ENCODE data around the gene LHPP.
"Not testable (repeated sequence)": the region's sequence is repeated elsewhere in the genome, so short reads cannot be mapped to it uniquely, and the experiment has no call there.

LHPP gene

GRCh38 chr10:124573726-124574455, 112.3 kb downstream of the LHPP start:
- no peak for DNase-seq (ENCODE audit: low read depth in 2 of 2)

DNA sequence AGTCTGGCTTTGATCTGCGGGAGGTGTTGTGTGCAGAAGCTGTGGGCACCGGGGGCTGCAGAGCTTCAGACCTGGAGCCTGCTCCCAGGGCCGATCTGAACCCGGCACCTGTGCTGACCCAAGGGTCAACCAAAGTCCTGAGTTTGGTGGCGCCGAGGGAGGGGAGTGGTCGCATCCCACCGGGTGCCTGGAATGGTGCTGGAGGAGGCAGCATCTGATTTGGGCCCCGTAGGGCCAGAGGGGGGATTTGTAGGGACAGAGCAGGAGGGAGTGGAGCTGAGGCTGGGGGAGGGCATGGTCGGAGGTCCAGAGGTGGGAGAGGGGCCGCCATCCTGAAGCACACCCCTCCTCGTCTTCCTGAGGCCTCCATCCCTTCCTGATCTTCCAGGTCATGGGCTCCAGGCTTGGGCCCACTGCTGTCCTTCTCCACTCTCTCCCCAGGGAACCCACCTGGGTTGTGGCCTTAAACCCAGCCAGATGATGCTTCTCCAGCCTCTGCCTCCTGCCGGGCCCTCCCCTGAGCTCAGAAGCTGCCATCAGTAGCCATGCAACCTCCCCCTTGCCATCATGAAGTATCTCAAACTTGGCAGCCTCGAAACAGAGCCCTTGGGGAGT, 112.9 kb downstream of the LHPP start:
- no peak for DNase-seq (ENCODE audit: low read depth in 2 of 2)

DNA sequence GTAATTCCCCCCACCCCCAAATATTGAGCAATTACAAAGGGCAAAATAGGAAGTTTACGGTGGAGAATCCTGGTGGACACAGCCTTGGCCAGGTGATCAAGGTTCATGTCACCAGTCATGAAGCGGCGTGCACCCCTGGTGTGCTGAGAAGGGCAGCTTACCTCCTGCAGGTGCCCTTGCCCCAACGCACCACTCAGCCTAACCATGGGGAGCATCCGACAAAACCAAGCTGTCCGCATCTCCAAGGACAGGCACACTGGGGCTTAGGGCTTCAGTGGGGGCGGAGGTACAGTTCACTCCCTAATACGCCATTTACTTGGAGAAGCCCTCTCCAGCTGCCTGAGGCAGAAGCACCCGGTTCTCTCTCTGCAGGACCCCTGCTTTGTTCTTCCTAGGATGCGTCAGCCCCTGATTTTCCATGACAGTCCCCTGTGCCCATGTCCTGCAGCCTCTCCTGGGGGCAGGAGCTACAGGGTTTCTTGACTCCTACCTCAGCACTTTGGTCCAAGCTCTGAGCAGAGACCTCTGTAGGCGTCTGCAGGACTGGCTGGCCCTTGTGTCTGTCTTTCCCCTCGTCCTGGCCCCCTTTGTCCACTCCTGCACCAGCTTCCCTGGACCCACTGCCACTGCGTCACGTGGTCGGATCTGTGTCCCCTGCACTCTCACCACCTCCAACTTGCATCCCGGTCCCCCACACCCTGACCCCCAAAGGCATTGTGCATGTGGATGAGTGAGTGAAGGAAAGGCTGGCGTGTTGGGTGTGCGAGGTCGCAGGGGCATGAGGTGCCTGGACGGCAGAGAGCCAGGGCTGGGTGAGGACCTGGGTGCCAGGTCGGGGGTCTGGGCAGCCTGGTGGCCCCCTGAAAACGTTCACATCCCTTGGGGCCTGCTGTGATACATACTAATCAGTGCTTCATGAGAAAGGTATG, 113.7 kb downstream of the LHPP start:
- DNase-seq (ENCODE audit: low read depth in 2 of 2): no peak

DNA sequence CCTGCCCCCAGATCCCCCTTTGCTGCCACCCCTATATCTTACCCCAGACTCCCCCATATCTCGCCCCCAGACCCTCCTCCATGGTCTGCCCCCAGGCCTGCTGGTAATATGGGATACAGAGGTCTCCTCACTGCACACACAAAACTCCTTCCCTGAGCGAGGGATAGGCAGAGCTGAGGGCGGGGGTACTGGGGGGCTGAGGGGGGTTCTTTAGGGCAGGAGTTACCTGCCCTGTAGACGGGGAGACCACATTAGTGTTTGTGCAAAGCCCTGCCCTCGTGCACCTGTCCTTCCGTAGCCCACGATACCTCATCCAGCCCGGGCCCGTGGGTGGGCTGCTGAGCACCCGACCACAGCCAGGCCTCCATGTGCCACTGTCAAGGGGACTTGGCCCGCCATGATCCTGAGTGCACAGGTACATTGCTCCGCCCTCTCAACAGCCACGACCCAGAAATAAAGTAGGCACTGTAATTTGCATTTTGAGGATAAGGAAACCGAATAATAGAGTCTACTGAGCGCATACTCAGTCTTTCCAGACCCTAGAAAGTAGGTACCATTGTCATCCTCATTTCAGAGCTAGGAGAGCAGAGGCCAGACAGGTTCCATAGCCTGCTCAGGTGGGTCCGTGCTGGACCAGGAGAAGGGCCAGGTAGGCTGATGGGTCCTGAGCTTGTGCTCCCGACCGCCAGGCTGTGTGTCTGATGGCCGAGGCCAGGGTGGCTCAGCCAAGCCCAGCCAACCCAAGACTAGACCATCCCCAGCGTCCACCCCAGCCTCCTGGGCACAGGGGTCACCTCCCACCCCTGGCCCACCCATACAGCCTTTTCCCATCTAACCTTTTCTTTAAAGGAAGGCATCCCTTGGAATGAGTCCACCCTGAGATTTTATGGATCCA, 115.2 kb downstream of the LHPP start:
- DNase-seq (ENCODE audit: low read depth in 2 of 2): no peak

DNA sequence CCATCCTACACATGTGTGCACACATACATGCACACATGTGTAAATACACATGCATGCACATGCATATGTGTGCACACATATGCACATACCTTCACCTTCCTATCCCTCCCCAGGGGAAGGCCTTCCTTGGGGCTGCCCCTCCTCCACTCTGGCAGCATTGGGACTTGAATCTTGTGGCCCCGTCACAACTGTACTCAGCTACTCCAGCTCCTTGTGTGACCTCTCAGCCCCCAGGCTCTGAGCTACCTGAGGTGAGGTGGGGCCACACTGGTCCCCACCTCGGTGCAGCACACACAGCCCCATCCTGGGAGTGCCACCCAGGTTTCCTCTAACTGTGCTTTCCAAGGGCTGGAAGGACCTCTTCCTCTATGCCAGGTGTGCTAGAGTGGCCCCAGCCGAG, 116.0 kb downstream of the LHPP start:
- no peak for DNase-seq (ENCODE audit: low read depth in 2 of 2)

GRCh38 chr10:124578231-124579010, 116.8 kb downstream of the LHPP start:
- DNase-seq (ENCODE audit: low read depth in 2 of 2): no peak

GRCh38 chr10:124579011-124579399, 117.4 kb downstream of the LHPP start:
- DNase-seq (ENCODE audit: low read depth in 2 of 2): no peak

GRCh38 chr10:124586142-124586541, 124.5 kb downstream of the LHPP start:
- no peak for DNase-seq (ENCODE audit: low read depth in 2 of 2)

- DNase-seq (ENCODE audit: low read depth in 2 of 2): no peak
These were observed 126.2 kb downstream of the LHPP start for GRCh38 chr10:124587811-124588211.

DNA sequence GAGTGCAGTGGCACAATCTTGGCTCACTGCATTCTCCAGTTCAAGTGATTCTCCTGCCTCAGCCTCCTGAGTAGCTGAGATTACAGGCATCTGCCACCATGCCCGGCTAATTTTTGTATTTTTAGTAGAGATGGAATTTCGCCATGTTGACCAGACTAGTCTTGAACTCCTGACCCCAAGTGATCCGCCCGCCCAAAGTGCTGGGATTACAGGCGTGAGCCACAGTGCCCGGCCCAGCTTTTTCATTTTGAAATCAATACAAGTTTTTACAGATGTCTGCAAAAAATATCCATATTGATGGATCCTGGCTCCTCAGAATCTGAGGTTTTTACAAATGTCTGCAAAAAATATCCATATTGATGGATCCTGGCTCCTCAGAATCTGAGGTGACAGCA, 126.7 kb downstream of the LHPP start:
- not testable (repeated sequence) for DNase-seq (ENCODE audit: low read depth in 2 of 2)

GRCh38 chr10:124588736-124589490, 127.3 kb downstream of the LHPP start:
- no peak for DNase-seq (ENCODE audit: low read depth in 2 of 2)

DNA sequence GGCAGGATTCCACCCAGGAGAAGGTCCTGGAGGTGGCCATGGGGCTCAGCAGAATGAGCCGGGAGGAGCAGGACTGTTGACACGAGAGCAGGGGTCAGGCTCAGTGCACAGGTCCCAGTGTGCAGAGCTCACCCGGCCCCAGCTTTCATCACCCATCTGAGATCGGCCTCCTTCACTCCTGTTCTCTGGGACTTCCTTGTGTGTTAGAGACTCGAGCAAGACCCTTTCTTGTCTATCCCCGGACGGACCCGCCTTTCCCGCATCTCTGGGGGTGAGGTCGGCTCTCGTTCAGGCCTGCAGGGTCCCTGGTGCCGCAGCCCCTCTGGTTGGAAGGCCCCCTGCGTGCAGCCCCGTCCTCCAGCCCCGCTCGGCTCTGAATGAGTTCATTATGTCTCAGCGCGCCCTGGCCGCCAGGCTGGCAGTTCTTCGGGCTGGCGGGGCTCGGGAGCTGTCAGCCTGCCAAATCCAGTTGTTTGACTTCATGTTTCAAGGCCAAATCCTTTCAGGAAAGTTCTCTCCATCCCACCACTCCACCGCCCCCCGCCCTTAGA, 127.9 kb downstream of the LHPP start:
- no peak for DNase-seq (ENCODE audit: low read depth in 2 of 2)

DNA sequence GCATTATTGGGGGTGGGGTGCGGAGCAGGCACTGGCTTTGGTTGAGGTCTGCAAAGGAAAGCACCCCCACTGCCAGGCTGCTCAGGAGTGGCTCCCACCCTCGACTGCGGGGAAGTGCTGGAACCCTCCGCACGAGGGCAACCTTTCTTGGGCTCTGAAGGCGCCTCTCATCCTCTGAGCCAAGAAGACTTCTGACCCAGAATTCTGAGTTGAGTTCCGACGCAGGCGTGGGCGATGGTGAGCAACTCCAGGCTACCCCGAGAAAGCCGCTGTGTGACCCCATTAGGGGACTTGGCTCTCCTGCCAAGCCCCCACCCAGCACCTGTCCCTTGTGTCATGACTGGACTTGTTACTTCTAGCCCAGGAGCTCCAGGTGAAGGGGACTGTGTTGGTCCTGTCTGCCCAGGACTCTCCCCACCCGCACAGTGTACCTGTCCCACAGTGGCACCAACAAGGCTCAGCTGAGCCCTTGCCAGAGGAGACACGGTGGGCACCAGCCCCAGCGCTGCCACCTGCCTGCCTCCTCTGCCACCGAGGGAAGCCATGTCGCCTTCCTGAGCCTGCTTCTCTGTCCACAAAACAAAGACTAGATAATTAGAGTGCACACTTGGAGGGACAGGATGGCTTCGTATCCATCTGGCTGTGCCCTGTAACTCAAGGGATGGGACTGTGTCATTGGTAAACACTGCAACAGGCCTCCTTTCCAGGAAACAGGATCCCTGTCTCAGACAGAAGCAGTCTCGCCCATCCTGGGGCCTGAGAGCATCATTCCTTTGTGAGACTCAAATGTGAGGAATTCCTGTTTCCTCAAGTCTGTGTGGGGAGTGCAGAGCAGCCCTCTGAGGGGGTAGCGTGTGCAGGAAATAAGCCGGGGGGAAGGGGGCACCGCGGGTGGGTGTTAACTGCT, 128.8 kb downstream of the LHPP start:
- DNase-seq (ENCODE audit: low read depth in 2 of 2): no peak

GRCh38 chr10:124591123-124591495, 129.5 kb downstream of the LHPP start:
- no peak for DNase-seq (ENCODE audit: low read depth in 2 of 2)

GRCh38 chr10:124592101-124592500, 130.5 kb downstream of the LHPP start:
- no peak for DNase-seq (ENCODE audit: low read depth in 2 of 2)

DNA sequence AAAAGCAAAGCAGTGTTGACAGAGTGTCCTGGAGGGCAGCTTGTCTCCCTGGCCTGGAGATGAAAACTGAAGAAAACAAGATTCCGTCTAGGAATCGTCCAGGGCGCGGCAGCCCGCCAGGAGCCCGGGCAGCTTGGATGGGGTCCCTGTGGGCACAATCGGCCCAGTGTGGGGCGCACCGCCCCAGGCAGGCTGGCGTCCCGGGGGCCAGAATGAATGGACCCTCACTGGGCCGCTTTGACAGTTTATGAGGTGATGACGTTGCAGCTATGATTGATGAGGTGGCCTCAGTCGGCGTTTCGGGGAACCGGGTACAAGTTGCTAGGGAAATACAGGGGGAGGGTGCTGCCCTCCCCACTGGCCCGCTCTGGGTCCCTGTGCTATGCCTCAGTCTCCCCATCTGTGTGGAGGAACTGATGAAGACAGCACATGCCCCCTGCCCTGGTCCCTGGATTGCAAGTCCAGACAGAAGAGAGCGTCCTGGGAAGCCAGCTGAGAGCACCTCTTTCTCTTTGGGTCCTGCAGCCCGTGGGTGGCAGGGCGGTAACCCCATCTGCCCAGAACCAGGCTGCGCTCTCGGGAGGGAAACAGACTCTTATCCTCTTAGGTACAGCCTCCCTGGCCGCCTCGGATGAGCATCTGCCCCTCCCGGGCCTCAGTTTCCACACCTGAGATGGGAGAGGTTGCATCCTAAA, 131.3 kb downstream of the LHPP start:
- DNase-seq (ENCODE audit: low read depth in 2 of 2): no peak

DNA sequence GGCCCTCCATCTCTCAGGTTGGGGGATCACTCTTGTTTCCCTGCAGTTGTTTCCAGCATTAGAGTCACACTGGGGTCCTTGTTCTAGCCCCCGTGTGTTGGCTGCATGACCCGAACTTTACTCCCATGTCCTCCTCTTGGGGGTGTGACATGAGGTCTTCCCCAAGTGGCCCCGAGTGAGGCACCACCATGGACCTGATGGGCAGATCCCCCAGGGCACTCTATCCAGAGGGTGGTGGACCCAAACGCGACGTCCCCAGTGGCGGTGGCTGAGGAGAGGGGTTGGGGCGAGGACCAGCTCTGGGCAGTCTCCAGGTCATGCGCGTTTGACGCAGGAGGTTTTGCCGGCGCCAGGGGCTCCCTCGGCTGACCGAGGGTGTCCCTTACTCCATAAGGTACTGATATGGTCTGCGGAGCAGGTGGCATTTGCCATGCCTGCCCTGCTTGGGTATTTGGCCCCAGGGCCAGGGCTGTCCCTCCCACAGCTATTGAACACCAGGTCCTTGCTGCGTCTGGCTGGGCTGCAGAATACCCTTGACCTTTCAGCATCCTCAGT, 131.9 kb downstream of the LHPP start:
- DNase-seq (ENCODE audit: low read depth in 2 of 2): no peak

- no peak for DNase-seq (ENCODE audit: low read depth in 2 of 2)
These were observed 132.6 kb downstream of the LHPP start for GRCh38 chr10:124594240-124594639.
